Tibial artery (tissue), 4 donors: ENCODE data around the gene FLRT2.

ENCODE experiments used
- DNase-seq, 2 donors: peaks; one replicate each; pipeline ENCODE4 v3.0.0-alpha.2; 2019
- H3K27ac ChIP-seq, 2 donors: fragments of 200-600 bp; sonication (generic) in 1 of 2; 1 replicate in 1 of 2; 2 replicates in 1 of 2; pipeline ENCODE4 v1.5.1; 2018 to 2019; ENCODE audit warnings: mild to moderate bottlenecking in 1 of 2
- H3K27me3 ChIP-seq, 2 donors: fragments of 200-600 bp; sonication (generic) in 1 of 2; one replicate each; pipeline versions ENCODE4 v1.5.1 to v1.6.0; 2016 to 2019
- H3K36me3 ChIP-seq, 3 donors: fragments of 200-600 bp; sonication (generic) in 2 of 3; one replicate each; pipeline ENCODE4 v1.5.1; 2016 to 2019; ENCODE audit warnings: mild to moderate bottlenecking in 2 of 3
- H3K4me1 ChIP-seq, 4 donors: fragments of 200-600 bp; sonication (generic) in 2 of 4; 1 replicate in 3 of 4; 2 replicates in 1 of 4; pipeline ENCODE4 v1.5.1; 2016 to 2019
- H3K4me3 ChIP-seq, 2 donors: fragments of 200-600 bp; sonication (generic) in 1 of 2; 1 replicate in 1 of 2; 2 replicates in 1 of 2; pipeline ENCODE4 v1.5.1; 2018 to 2019; ENCODE audit warnings: mild to moderate bottlenecking in 2 of 2
- H3K9me3 ChIP-seq, 3 donors: fragments of 200-600 bp; sonication (generic) in 1 of 3; one replicate each; pipeline ENCODE4 v1.5.1; 2016 to 2019
- intact Hi-C: fragments of 100-400 bp; cut with DNase I; formaldehyde crosslinking; loops from one replicate; pipeline ENCODE4 v1.15.0; 2023; ENCODE audit warnings: low total_unique reads
- TF ChIP-seq, protein P1 (sequence below), 2 experiments: fragments of 200-600 bp in 1 of 2; fragments of 450-650 bp in 1 of 2; IDR thresholded peaks; one replicate each; pipeline ENCODE4 v1.5.1; 2017 to 2019; ENCODE audit warnings: antibody characterized with exemption in 2 of 2, mild to moderate bottlenecking in 1 of 2, moderate library complexity in 1 of 2

FLRT2 gene

DNA sequence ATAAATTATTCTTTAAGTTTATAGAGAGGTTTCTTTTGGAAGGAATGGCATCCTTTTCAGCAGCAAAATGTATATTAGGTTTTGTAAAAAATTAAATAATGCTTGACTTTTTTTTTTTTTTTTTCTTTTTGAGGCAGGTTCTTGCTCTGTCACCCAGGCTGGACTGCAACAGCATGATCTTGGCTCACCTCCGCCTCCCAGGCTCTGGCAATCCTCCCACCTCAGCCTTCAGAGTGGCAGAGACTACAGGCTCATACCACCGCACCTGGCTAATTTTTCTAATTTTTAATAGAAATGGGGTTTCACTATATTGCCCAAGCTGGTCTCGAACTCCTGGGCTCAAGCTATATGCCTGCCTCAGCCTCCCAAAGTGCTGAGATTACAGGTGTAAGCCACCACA, 89.0 kb downstream of the FLRT2 start:
- no peak overlapping the region for H3K4me3 ChIP-seq
- peaks cover 0 to 23% (median 9%) of the 10 kb centered on the region in 3 donors for H3K36me3 ChIP-seq
- TF ChIP-seq, protein P1, sequence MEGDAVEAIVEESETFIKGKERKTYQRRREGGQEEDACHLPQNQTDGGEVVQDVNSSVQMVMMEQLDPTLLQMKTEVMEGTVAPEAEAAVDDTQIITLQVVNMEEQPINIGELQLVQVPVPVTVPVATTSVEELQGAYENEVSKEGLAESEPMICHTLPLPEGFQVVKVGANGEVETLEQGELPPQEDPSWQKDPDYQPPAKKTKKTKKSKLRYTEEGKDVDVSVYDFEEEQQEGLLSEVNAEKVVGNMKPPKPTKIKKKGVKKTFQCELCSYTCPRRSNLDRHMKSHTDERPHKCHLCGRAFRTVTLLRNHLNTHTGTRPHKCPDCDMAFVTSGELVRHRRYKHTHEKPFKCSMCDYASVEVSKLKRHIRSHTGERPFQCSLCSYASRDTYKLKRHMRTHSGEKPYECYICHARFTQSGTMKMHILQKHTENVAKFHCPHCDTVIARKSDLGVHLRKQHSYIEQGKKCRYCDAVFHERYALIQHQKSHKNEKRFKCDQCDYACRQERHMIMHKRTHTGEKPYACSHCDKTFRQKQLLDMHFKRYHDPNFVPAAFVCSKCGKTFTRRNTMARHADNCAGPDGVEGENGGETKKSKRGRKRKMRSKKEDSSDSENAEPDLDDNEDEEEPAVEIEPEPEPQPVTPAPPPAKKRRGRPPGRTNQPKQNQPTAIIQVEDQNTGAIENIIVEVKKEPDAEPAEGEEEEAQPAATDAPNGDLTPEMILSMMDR (IDR thresholded peaks at IDR 0.05), result no peak
- no peaks in the 10 kb centered on the region for H3K4me1 ChIP-seq
- DNase-seq, result no peak
- no peaks in the 10 kb centered on the region for H3K9me3 ChIP-seq
- H3K27ac ChIP-seq, result no peak overlapping the region
- intact Hi-C loops, result no loop called here
- H3K27me3 ChIP-seq, result no peaks in the 10 kb centered on the region

DNA sequence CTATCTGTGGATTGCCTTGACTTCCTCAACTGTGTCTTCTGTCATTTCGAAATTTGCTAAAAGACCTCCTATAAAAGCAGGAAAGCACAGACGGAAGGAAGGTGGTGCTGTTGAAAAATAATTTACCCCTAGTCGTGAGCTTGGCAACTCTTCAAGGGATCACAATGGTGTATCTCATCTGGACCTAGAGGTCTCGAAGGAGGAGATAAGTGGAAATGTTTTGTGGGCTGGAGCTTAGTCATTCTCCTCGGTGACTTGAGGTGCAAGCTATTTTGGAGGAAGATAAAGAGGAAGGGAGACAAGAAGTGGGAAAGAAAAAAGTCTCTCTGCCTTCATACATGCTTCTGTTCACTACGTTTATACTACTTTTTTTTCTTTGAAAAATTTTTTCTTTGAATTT, 89.9 kb downstream of the FLRT2 start:
- DNase-seq, result no peak
- Histone ChIP-seq H3K27ac (no peak overlapping the region), H3K27me3 (no peaks in the 10 kb centered on the region), H3K4me3 (no peak overlapping the region), H3K4me1 (no peaks in the 10 kb centered on the region), H3K9me3 (no peaks in the 10 kb centered on the region), H3K36me3 (peaks cover 0 to 23% (median 9%) of the 10 kb centered on the region in 3 donors)
- intact Hi-C loops, result no loop called here
- TF ChIP-seq, protein P1 (IDR thresholded peaks at IDR 0.05), result no peak

DNA sequence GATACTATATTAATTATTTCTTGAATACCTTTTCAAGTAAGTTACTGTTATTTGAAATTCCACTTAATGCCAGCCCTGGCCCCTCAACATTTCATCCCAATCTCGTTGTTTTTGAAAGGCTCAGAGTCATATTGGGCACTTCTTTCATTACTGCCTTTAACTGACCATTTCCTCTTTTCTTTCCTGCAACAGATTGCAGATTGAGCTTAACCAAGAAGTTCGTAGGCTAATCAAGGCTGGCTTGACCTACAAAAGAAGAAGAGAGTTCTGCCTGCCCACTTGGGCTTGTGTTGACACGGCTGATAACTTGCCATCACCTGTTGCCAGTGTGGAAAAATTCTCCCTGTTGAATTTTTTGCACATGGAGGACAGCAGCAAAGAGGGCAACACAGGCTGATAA, 91.0 kb downstream of the FLRT2 start:
- Histone ChIP-seq H3K4me3 (no peak overlapping the region), H3K27ac (no peak overlapping the region), H3K4me1 (no peaks in the 10 kb centered on the region), H3K36me3 (peaks cover 0 to 23% (median 9%) of the 10 kb centered on the region in 3 donors), H3K9me3 (no peaks in the 10 kb centered on the region), H3K27me3 (no peaks in the 10 kb centered on the region)
- intact Hi-C loops, result no loop called here
- TF ChIP-seq, protein P1 (IDR thresholded peaks at IDR 0.05), result no peak
- DNase-seq, result no peak

DNA sequence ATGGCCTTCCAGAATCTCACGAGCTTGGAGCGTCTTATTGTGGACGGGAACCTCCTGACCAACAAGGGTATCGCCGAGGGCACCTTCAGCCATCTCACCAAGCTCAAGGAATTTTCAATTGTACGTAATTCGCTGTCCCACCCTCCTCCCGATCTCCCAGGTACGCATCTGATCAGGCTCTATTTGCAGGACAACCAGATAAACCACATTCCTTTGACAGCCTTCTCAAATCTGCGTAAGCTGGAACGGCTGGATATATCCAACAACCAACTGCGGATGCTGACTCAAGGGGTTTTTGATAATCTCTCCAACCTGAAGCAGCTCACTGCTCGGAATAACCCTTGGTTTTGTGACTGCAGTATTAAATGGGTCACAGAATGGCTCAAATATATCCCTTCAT, 92.2 kb downstream of the FLRT2 start:
- Histone ChIP-seq H3K9me3 (no peaks in the 10 kb centered on the region), H3K4me1 (no peaks in the 10 kb centered on the region), H3K27me3 (no peaks in the 10 kb centered on the region), H3K4me3 (no peak overlapping the region), H3K36me3 (peaks cover 0 to 23% (median 9%) of the 10 kb centered on the region in 3 donors), H3K27ac (no peak overlapping the region)
- intact Hi-C loops, result no loop called here
- DNase-seq, result no peak
- TF ChIP-seq, protein P1 (IDR thresholded peaks at IDR 0.05), result no peak

GRCh38 chr14:85622986-85623685, 93.2 kb downstream of the FLRT2 start:
- Histone ChIP-seq H3K4me3 (no peak overlapping the region), H3K27ac (no peak overlapping the region), H3K36me3 (peaks cover 0 to 23% (median 9%) of the 10 kb centered on the region in 3 donors), H3K9me3 (no peaks in the 10 kb centered on the region), H3K4me1 (no peaks in the 10 kb centered on the region), H3K27me3 (no peaks in the 10 kb centered on the region)
- TF ChIP-seq, protein P1 (IDR thresholded peaks at IDR 0.05), result no peak
- intact Hi-C loops, result no loop called here
- no peak for DNase-seq
